OCI-LY1 (cell line): ENCODE measurements around the gene ETV6.

Experiments
- H2AFZ ChIP-seq: fragments of 200-600 bp; sonication (generic), shearing (Covaris generic); 2 replicates; pipeline ENCODE4 v1.6.0; 2014; ENCODE audit warnings: antibody characterized with exemption, mild to moderate bottlenecking, low read length
- H3F3A ChIP-seq: fragments of 200-600 bp; sonication (generic), shearing (Covaris generic); 2 replicates; pipeline ENCODE4 v1.6.0; 2014; ENCODE audit warnings: mild to moderate bottlenecking, antibody characterized with exemption, low read length, moderate library complexity; ENCODE audit not compliant: insufficient read depth
- H3K27ac ChIP-seq: fragments of 200-600 bp; sonication (generic); 2 replicates; pipeline ENCODE4 v1.5.1; 2014; ENCODE audit warnings: low read length, mixed run types, mild to moderate bottlenecking, low read depth; ENCODE audit not compliant: poor library complexity, severe bottlenecking
- H3K27me3 ChIP-seq: fragments of 200-600 bp; sonication (generic); 2 replicates; pipeline ENCODE4 v1.6.0; 2014; ENCODE audit warnings: antibody characterized with exemption, mild to moderate bottlenecking, low read length, moderate library complexity; ENCODE audit not compliant: insufficient read depth
- H3K36me3 ChIP-seq: fragments of 200-600 bp; sonication (generic); 2 replicates; pipeline ENCODE4 v1.6.1; 2014; ENCODE audit warnings: mild to moderate bottlenecking, antibody characterized with exemption, low read length, moderate library complexity, mixed read lengths; ENCODE audit not compliant: insufficient read depth
- H3K4me1 ChIP-seq: fragments of 200-600 bp; sonication (generic); 2 replicates; pipeline ENCODE4 v1.5.1; 2014; ENCODE audit warnings: mild to moderate bottlenecking, low read length, moderate library complexity; ENCODE audit not compliant: insufficient read depth, severe bottlenecking
- H3K4me2 ChIP-seq: fragments of 200-600 bp; sonication (generic), shearing (Covaris generic); 2 replicates; pipeline ENCODE4 v1.6.1; 2014; ENCODE audit warnings: low read length
- H3K4me3 ChIP-seq: fragments of 200-600 bp; sonication (generic); 2 replicates; pipeline ENCODE4 v1.5.1; 2014; ENCODE audit warnings: low read length, low read depth, mild to moderate bottlenecking, mixed read lengths; ENCODE audit not compliant: poor library complexity, severe bottlenecking
- H3K79me2 ChIP-seq: fragments of 200-600 bp; shearing (Covaris generic); 2 replicates; pipeline ENCODE4 v1.6.1; 2016; ENCODE audit warnings: mixed run types, low read length, mixed read lengths; ENCODE audit not compliant: insufficient read depth
- H3K9ac ChIP-seq: fragments of 200-600 bp; sonication (generic), shearing (Covaris generic); 2 replicates; pipeline ENCODE4 v1.6.1; 2014; ENCODE audit warnings: mild to moderate bottlenecking, low read length, mixed read lengths
- H3K9me2 ChIP-seq: fragments of 200-600 bp; sonication (generic), shearing (Covaris generic); 2 replicates; pipeline ENCODE4 v1.6.1; 2014; ENCODE audit warnings: low read depth, mild to moderate bottlenecking, low read length, mixed read lengths
- H3K9me3 ChIP-seq: fragments of 200-600 bp; shearing (Covaris generic); 2 replicates; pipeline ENCODE4 v1.6.1; 2014; ENCODE audit warnings: low read length, mixed read lengths
- H4K20me1 ChIP-seq: fragments of 200-600 bp; sonication (generic), shearing (Covaris generic); 2 replicates; pipeline ENCODE4 v1.6.0; 2016; ENCODE audit warnings: mild to moderate bottlenecking, low read length; ENCODE audit not compliant: insufficient read depth
- CTCF ChIP-seq: fragments of 200-600 bp; sonication (generic), shearing (Covaris generic); IDR thresholded peaks from 2 replicates; pipeline ENCODE4 v1.5.1; 2017; ENCODE audit warnings: mild to moderate bottlenecking, antibody characterized with exemption, low read length, moderate library complexity, mixed read lengths
- EZH2 ChIP-seq: fragments of 200-600 bp; sonication (generic), shearing (Covaris generic); IDR thresholded peaks from 2 replicates; pipeline ENCODE4 v1.8.0; 2017; ENCODE audit warnings: borderline replicate concordance, mixed run types, mild to moderate bottlenecking, antibody characterized with exemption, low read length, moderate library complexity, mixed read lengths

ETV6 gene

GRCh38 chr12:11838403-11838802 lies 188.9 kb downstream of the ETV6 start:
- Histone ChIP-seq H4K20me1 (no peaks in the 10 kb centered on the region), H3K9me2 (no peaks in the 10 kb centered on the region), H3K27me3 (no peaks in the 10 kb centered on the region), H3F3A (peaks cover 6% of the 10 kb centered on the region; the same call in 1 of the 2 replicates), H3K9me3 (no peaks in the 10 kb centered on the region), H3K4me1 (peaks cover 70% of the 10 kb centered on the region), H2AFZ (no peak overlapping the region), H3K9ac (no peak overlapping the region; the same call in 1 of the 2 replicates), H3K79me2 (no peaks in the 10 kb centered on the region), H3K36me3 (peaks cover 9% of the 10 kb centered on the region; the same call in 1 of the 2 replicates), H3K27ac (peak overlapping the region; percentile 75), H3K4me2 (no peak overlapping the region), H3K4me3 (no peak overlapping the region)
- TF ChIP-seq EZH2 (no peak), CTCF (no peak)

GRCh38 chr12:11839091-11839641 lies 189.7 kb downstream of the ETV6 start:
- Histone ChIP-seq H3K4me2 (no peak overlapping the region), H3K27ac (peak overlapping the region; percentile 75), H4K20me1 (no peaks in the 10 kb centered on the region), H3F3A (peaks cover 6% of the 10 kb centered on the region; the same call in 1 of the 2 replicates), H3K36me3 (peaks cover 9% of the 10 kb centered on the region; the same call in 1 of the 2 replicates), H3K79me2 (no peaks in the 10 kb centered on the region), H3K9me3 (no peaks in the 10 kb centered on the region), H3K9ac (no peak overlapping the region; the same call in 1 of the 2 replicates), H3K4me1 (peaks cover 63% of the 10 kb centered on the region), H3K9me2 (no peaks in the 10 kb centered on the region), H3K27me3 (no peaks in the 10 kb centered on the region), H3K4me3 (no peak overlapping the region), H2AFZ (no peak overlapping the region)
- TF ChIP-seq EZH2, result no peak
- no peak for TF ChIP-seq CTCF

DNA sequence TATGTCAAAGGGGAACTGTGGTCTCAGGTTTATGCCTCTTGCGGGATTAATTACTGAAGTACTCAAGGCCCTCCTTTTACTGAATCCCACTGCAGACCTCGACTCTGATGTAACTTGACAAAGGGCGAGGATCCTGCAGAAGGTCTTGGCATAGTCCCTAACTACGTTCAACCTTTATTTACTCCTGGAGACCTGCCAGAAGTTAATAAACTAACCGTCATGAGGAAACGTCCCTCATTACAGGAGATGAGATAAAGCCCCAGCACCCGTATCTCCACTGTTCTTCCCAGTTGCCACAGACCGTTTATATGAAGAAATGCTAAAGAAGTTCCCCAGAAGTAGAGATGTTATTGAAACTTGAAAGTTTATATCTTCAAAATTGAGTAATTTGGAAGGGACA lies 190.9 kb downstream of the ETV6 start:
- Histone ChIP-seq H3K4me3 (no peak overlapping the region), H2AFZ (no peak overlapping the region), H3K4me2 (no peak overlapping the region), H3K4me1 (peaks cover 51% of the 10 kb centered on the region), H3K9me3 (no peaks in the 10 kb centered on the region), H4K20me1 (no peaks in the 10 kb centered on the region), H3F3A (peaks cover 6% of the 10 kb centered on the region; the same call in 1 of the 2 replicates), H3K9ac (no peak overlapping the region), H3K36me3 (peaks cover 9% of the 10 kb centered on the region; the same call in 1 of the 2 replicates), H3K9me2 (no peaks in the 10 kb centered on the region), H3K79me2 (no peaks in the 10 kb centered on the region), H3K27me3 (no peaks in the 10 kb centered on the region), H3K27ac (peak overlapping the region; percentile 75)
- TF ChIP-seq CTCF (no peak), EZH2 (no peak)
